SU-DHL-6 (cell line): ENCODE results near the gene DUSP16.

Source experiments
- CTCF ChIP-seq: fragments of 200-600 bp; sonication (generic); IDR thresholded peaks from one replicate; pipeline ENCODE4 v1.5.1; 2017; ENCODE audit warnings: antibody characterized with exemption, mild to moderate bottlenecking, low read length, moderate library complexity; ENCODE audit not compliant: insufficient read depth, poor library complexity, severe bottlenecking
- EZH2phosphoT487 ChIP-seq: fragments of 200-600 bp; sonication (generic), shearing (Covaris generic); conservative IDR thresholded peaks from 2 replicates; pipeline ENCODE4 v1.6.1; 2018; ENCODE audit warnings: mild to moderate bottlenecking, antibody characterized with exemption, low read length, moderate library complexity, mixed read lengths

GRCh38 chr12:12610711-12611110 is 48.0 kb upstream of the DUSP16 start:
- TF ChIP-seq CTCF (no peak), EZH2phosphoT487 (no peak)
